Mesendoderm (in vitro differentiated cells): ENCODE results near the gene ECHS1.

Source experiments
- DNase-seq: peaks from one replicate; pipeline ENCODE4 v3.0.0; 2013
- H2AK5ac ChIP-seq: 2 replicates; pipeline ENCODE4 v1.6.1; 2013; ENCODE audit warnings: low read length, inconsistent platforms
- H2BK120ac ChIP-seq: 2 replicates; pipeline ENCODE4 v1.6.1; 2013; ENCODE audit warnings: low read depth, mild to moderate bottlenecking, low read length, moderate library complexity, mixed read lengths
- H2BK15ac ChIP-seq: replicated peaks from 2 replicates; pipeline ENCODE4 v1.6.1; 2013; ENCODE audit warnings: low read depth, mild to moderate bottlenecking, moderate library complexity
- H2BK5ac ChIP-seq: 2 replicates; pipeline ENCODE4 v1.6.1; 2013; ENCODE audit warnings: low read length, inconsistent platforms
- H3K18ac ChIP-seq: 2 replicates; pipeline ENCODE4 v1.6.1; 2013; ENCODE audit warnings: mild to moderate bottlenecking, low read length, mixed read lengths
- H3K23ac ChIP-seq: one replicate; pipeline ENCODE4 v1.6.1; 2013; ENCODE audit warnings: low read length
- H3K27ac ChIP-seq: 2 replicates; pipeline ENCODE4 v1.5.1; 2013; ENCODE audit warnings: low read depth, mild to moderate bottlenecking, inconsistent platforms, low read length, moderate library complexity
- H3K27me3 ChIP-seq: 2 replicates; pipeline ENCODE4 v1.6.1; 2013; ENCODE audit warnings: low read length, control low read depth, mild to moderate bottlenecking, inconsistent platforms; ENCODE audit not compliant: insufficient read depth, poor library complexity
- H3K36me3 ChIP-seq: 2 replicates; pipeline ENCODE4 v1.6.1; 2013; ENCODE audit warnings: low read length, inconsistent platforms; ENCODE audit not compliant: control insufficient read depth, insufficient read depth
- H3K4ac ChIP-seq: one replicate; pipeline ENCODE4 v1.6.1; 2013; ENCODE audit warnings: low read depth, mild to moderate bottlenecking, low read length, moderate library complexity
- H3K4me1 ChIP-seq: 2 replicates; pipeline ENCODE4 v1.6.1; 2013; ENCODE audit warnings: low read depth, low read length, inconsistent platforms; ENCODE audit not compliant: control insufficient read depth
- H3K4me2 ChIP-seq: 2 replicates; pipeline ENCODE4 v1.6.1; 2013; ENCODE audit warnings: low read length
- H3K4me3 ChIP-seq: 2 replicates; pipeline ENCODE4 v1.5.1; 2013; ENCODE audit warnings: mild to moderate bottlenecking, low read length
- H3K56ac ChIP-seq: one replicate; pipeline ENCODE4 v1.6.1; 2013; ENCODE audit warnings: low read length
- H3K79me1 ChIP-seq: 2 replicates; pipeline ENCODE4 v1.6.1; 2013; ENCODE audit warnings: low read length, inconsistent platforms
- H3K79me2 ChIP-seq: 2 replicates; pipeline ENCODE4 v1.6.1; 2013; ENCODE audit warnings: mild to moderate bottlenecking, low read length; ENCODE audit not compliant: control insufficient read depth, insufficient read depth
- H3K9ac ChIP-seq: 2 replicates; pipeline ENCODE4 v1.6.1; 2013; ENCODE audit warnings: low read length, inconsistent platforms
- H4K5ac ChIP-seq: one replicate; pipeline ENCODE4 v1.6.1; 2013; ENCODE audit warnings: low read length
- H4K8ac ChIP-seq: one replicate; pipeline ENCODE4 v1.6.1; 2013; ENCODE audit warnings: low read depth, mild to moderate bottlenecking, control low read depth, low read length, moderate library complexity
- WGBS: extraction: QIAGEN DNeasy Blood & Tissue Kit; methylation state at CpG from one replicate; pipeline ENCODE4 v1.1.7; 2013; ENCODE audit warnings: low lambda C conversion rate, missing lambda C conversion rate; ENCODE audit not compliant: insufficient coverage; ENCODE audit errors: extremely low coverage; 5-methylcytosine and 5-hydroxymethylcytosine counted together

Gene ECHS1

GRCh38 chr10:133401981-133402725 is 29.0 kb upstream of the ECHS1 start:
- Histone ChIP-seq H3K4me2 (no peak overlapping the region), H2BK5ac (no peak overlapping the region), H3K79me2 (peaks cover 5% of the 10 kb centered on the region), H3K56ac (no peak overlapping the region), H3K18ac (no peak overlapping the region), H3K9ac (no peak overlapping the region), H3K23ac (no peak overlapping the region), H2BK15ac (no peak overlapping the region), H3K27ac (no peak overlapping the region), H3K4me3 (no peak overlapping the region), H3K4ac (no peak overlapping the region), H3K79me1 (peaks cover 2% of the 10 kb centered on the region), H4K5ac (no peak overlapping the region), H3K27me3 (no peaks in the 10 kb centered on the region), H3K4me1 (no peaks in the 10 kb centered on the region), H3K36me3 (peaks cover 12% of the 10 kb centered on the region), H4K8ac (no peak overlapping the region), H2AK5ac (no peak overlapping the region), H2BK120ac (no peak overlapping the region)
- WGBS = no CpG with 5 or more reads among the region's 21 CpGs
- DNase-seq = no peak

DNA sequence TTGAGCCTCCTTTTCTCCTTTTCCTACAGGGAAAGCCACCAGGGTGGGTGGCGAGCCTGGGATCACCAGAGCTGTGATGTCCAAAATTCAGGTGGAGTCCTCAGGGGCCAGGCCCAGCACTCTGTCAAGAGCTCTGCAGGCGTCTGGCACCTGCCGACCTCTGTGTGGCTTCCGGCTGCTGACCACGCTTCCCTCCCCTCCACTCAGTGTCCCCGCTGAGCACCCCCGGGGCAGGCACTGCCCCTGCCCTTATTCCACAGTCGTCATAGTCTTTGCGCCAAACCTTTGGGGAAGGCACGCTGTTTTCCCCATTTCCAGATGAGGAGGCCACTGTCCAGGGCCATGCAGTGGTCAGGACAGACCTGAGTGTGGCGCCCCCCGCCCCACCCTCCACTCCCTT is 28.3 kb upstream of the ECHS1 start:
- Histone ChIP-seq H3K18ac (no peak overlapping the region), H2BK5ac (no peak overlapping the region), H3K23ac (no peak overlapping the region), H3K79me2 (peaks cover 2% of the 10 kb centered on the region), H3K27me3 (no peaks in the 10 kb centered on the region), H3K4me3 (no peak overlapping the region), H3K4me2 (no peak overlapping the region), H2BK15ac (no peak overlapping the region), H2BK120ac (no peak overlapping the region), H3K4me1 (no peaks in the 10 kb centered on the region), H4K8ac (no peak overlapping the region), H3K27ac (no peak overlapping the region), H3K9ac (no peak overlapping the region), H3K56ac (no peak overlapping the region), H3K79me1 (peaks cover 4% of the 10 kb centered on the region), H3K4ac (no peak overlapping the region), H4K5ac (no peak overlapping the region), H3K36me3 (peaks cover 12% of the 10 kb centered on the region), H2AK5ac (no peak overlapping the region)
- no peak for DNase-seq
- WGBS = no CpG with 5 or more reads among the region's 12 CpGs

- no CpG with 5 or more reads among the region's 10 CpGs for WGBS
- Histone ChIP-seq H3K4me1 (no peaks in the 10 kb centered on the region), H3K27ac (no peak overlapping the region), H2BK5ac (no peak overlapping the region), H4K8ac (no peak overlapping the region), H3K79me1 (peaks cover 6% of the 10 kb centered on the region), H3K4me3 (no peak overlapping the region), H2BK15ac (no peak overlapping the region), H3K9ac (no peak overlapping the region), H3K56ac (no peak overlapping the region), H3K27me3 (no peaks in the 10 kb centered on the region), H4K5ac (no peak overlapping the region), H3K79me2 (peaks cover 3% of the 10 kb centered on the region), H3K18ac (no peak overlapping the region), H2BK120ac (no peak overlapping the region), H2AK5ac (no peak overlapping the region), H3K23ac (no peak overlapping the region), H3K4ac (no peak overlapping the region), H3K4me2 (no peak overlapping the region), H3K36me3 (peaks cover 12% of the 10 kb centered on the region)
- DNase-seq = no peak
Observed at GRCh38 chr10:133400624-133401424, 27.7 kb upstream of the ECHS1 start.

DNA sequence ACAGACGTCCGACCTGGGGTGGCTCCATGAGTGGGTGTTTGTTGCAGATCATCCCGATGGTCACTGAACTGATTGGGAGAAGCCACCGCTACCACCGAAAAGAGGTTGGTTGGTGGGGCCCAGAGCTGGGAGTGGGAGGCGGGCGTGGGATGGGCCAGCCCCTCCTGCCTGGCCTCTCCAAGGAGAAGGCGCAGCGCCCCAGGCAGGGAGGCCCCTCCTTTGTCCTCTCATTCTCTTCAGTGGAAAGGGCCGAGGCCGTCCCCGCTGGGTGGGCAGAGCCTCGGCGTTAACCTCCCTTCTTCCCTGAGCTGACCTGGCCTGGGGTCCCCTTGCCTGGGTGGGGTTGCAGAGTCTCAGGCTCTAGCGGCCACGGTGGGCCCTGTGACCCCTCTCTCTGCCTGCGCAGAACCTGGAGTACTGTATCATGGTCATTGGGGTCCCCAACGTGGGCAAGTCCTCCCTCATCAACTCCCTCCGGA is 26.0 kb upstream of the ECHS1 start:
- H3K79me1 ChIP-seq = peaks cover 14% of the 10 kb centered on the region

DNA sequence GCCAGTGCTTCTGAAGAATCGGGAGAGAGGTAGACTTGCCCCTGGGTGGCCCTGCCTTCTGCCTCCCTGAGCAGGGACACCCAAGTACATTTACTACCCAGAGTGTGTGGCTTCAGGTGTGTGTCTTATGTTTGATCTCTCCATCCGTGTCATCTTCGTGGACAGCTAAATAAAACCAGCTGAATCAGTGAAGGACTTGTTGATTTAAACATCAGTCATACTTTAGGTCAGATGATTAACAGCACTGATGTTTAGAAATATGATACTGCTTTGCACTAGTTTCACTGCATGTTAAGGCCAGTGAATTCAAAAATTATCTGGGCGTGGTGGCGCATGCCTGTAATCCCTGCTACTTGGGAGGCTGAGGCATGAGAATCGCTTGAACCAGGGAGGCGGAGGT is 24.8 kb upstream of the ECHS1 start:
- H3K4me3 ChIP-seq = no peak overlapping the region
- no peak overlapping the region for H3K9ac ChIP-seq
- no peak overlapping the region for H3K27ac ChIP-seq
- no peak overlapping the region for H4K8ac ChIP-seq
- no peak overlapping the region for H4K5ac ChIP-seq
- WGBS = no CpG with 5 or more reads among the region's 7 CpGs
- no peak overlapping the region for H2AK5ac ChIP-seq
- peaks cover 14% of the 10 kb centered on the region for H3K79me2 ChIP-seq
- H3K36me3 ChIP-seq = peaks cover 11% of the 10 kb centered on the region
- H3K4me1 ChIP-seq = no peaks in the 10 kb centered on the region
- H2BK5ac ChIP-seq = no peak overlapping the region
- H2BK15ac ChIP-seq = no peak overlapping the region
- no peak overlapping the region for H3K4ac ChIP-seq
- DNase-seq = no peak
- peaks cover 14% of the 10 kb centered on the region for H3K79me1 ChIP-seq
- H3K27me3 ChIP-seq = no peaks in the 10 kb centered on the region
- no peak overlapping the region for H3K23ac ChIP-seq
- H3K18ac ChIP-seq = no peak overlapping the region
- no peak overlapping the region for H3K56ac ChIP-seq
- no peak overlapping the region for H2BK120ac ChIP-seq
- no peak overlapping the region for H3K4me2 ChIP-seq

More for the DNA sequence above, 26.0 kb upstream of the ECHS1 start:
- Histone ChIP-seq H3K4me2 (no peak overlapping the region), H2BK5ac (no peak overlapping the region), H3K18ac (no peak overlapping the region), H3K23ac (no peak overlapping the region), H3K56ac (no peak overlapping the region), H3K27me3 (no peaks in the 10 kb centered on the region), H3K9ac (no peak overlapping the region), H3K4me1 (no peaks in the 10 kb centered on the region), H4K8ac (no peak overlapping the region), H2BK120ac (no peak overlapping the region), H3K79me2 (peaks cover 14% of the 10 kb centered on the region), H3K4ac (no peak overlapping the region), H3K27ac (no peak overlapping the region), H3K4me3 (no peak overlapping the region), H4K5ac (no peak overlapping the region), H3K36me3 (peaks cover 12% of the 10 kb centered on the region), H2AK5ac (no peak overlapping the region), H2BK15ac (no peak overlapping the region)
- no CpG with 5 or more reads among the region's 19 CpGs for WGBS
- no peak for DNase-seq
